Measurements from ENCODE around the gene RSPO4. TPM values are rescaled to one million over a fixed set of nuclear protein-coding genes. Genes with fewer than 3 reads are reported as not detected.

RSPO4 gene
- total RNA-seq, 3 donors from 2014 or later (not counting 1 experiment from before 2014, with no cell fraction given): 0.09 to 0.70 (median 0.53) TPM

DNA sequence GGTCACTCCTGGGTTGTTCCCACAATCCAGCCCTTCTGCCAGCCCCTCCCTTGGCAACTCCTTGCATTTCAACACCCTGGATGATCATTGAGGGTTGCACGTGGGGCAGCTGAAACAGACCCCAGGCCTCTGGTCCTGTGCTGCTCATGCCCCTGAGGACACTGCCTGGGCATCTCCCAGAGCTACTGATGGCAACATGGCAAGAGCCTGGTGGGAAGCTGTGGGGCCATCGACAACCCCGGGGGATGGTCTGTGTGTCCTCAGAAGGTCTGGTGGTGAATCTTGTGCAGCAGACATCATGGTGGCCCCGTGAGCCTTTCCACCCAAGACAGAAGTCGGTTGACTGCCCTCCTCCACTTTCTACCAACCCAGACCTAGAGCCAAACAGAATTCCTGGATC lies 81.0 kb downstream of the RSPO4 start:
- DNase-seq (no peak), ATAC-seq (no peak)
- H3K4me1 ChIP-seq (ENCODE audit: control insufficient read depth, insufficient read depth, low read length): peaks cover 3% of the 10 kb centered on the region
- peaks cover 0 to 5% of the 10 kb centered on the region in 2 donors for H3K4me1 Mint-ChIP-seq
- intact Hi-C loops (cut with micrococcal nuclease): no loop called here
- H3K36me3 ChIP-seq (ENCODE audit: control insufficient read depth, insufficient read depth, low read length): no peaks in the 10 kb centered on the region
- H3K36me3 Mint-ChIP-seq: no peaks in the 10 kb centered on the region
- no peaks in the 10 kb centered on the region for H3K9me3 Mint-ChIP-seq
- no peak overlapping the region for H3K27ac Mint-ChIP-seq
- 87% methylated on average over 5 of the region's 5 CpGs for WGBS (ENCODE audit: insufficient coverage)
- no peak overlapping the region for H3K27ac ChIP-seq (ENCODE audit: low read length)
- peaks cover 0 to 8% of the 10 kb centered on the region in 2 donors for H3K27me3 Mint-ChIP-seq (ENCODE audit: low read depth in 2 of 2)
- H3K4me3 ChIP-seq (ENCODE audit: low read length): no peak overlapping the region
- TF ChIP-seq, protein P1, sequence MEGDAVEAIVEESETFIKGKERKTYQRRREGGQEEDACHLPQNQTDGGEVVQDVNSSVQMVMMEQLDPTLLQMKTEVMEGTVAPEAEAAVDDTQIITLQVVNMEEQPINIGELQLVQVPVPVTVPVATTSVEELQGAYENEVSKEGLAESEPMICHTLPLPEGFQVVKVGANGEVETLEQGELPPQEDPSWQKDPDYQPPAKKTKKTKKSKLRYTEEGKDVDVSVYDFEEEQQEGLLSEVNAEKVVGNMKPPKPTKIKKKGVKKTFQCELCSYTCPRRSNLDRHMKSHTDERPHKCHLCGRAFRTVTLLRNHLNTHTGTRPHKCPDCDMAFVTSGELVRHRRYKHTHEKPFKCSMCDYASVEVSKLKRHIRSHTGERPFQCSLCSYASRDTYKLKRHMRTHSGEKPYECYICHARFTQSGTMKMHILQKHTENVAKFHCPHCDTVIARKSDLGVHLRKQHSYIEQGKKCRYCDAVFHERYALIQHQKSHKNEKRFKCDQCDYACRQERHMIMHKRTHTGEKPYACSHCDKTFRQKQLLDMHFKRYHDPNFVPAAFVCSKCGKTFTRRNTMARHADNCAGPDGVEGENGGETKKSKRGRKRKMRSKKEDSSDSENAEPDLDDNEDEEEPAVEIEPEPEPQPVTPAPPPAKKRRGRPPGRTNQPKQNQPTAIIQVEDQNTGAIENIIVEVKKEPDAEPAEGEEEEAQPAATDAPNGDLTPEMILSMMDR (IDR thresholded peaks at IDR 0.05): no peak
- H3K27me3 ChIP-seq (ENCODE audit: control insufficient read depth, insufficient read depth, low read length): no peaks in the 10 kb centered on the region
- no peaks in the 10 kb centered on the region for H3K9me3 ChIP-seq (ENCODE audit: control insufficient read depth, insufficient read depth, low read length)
- no peak overlapping the region for H3K4me3 Mint-ChIP-seq

DNA sequence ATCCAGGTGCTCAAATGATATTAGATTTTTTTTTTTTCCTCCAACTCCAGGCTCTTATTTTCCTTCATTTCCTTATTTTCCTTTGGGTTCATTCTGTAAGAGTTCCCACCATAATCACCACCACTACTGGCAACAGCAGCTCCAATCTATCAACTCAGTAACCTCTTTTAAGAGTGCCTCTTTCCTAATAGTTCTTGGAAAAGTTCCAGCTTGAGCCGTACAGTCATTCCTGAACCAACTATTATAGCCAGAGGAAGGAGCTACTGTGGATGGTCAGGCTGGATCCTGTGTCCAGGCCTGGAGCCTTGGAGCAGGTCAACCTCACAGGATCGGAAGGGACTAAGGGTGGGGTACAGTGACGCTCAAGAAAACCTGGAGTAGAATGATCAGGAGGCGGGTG lies 81.8 kb downstream of the RSPO4 start:
- ATAC-seq (no peak), DNase-seq (no peak)
- Mint-ChIP-seq H3K27me3 (ENCODE audit: low read depth in 2 of 2) (peaks cover under 1 to 2% of the 10 kb centered on the region in 2 donors), H3K27ac (no peak overlapping the region), H3K9me3 (no peaks in the 10 kb centered on the region), H3K36me3 (no peaks in the 10 kb centered on the region), H3K4me1 (peaks cover 0 to 5% of the 10 kb centered on the region in 2 donors), H3K4me3 (no peak overlapping the region)
- TF ChIP-seq, protein P1 (IDR thresholded peaks at IDR 0.05): no peak
- WGBS (ENCODE audit: insufficient coverage): 95% methylated on average over 4 of the region's 4 CpGs
- Histone ChIP-seq H3K27ac (ENCODE audit: low read length) (no peak overlapping the region), H3K4me3 (ENCODE audit: low read length) (no peak overlapping the region), H3K9me3 (ENCODE audit: control insufficient read depth, insufficient read depth, low read length) (no peaks in the 10 kb centered on the region), H3K36me3 (ENCODE audit: control insufficient read depth, insufficient read depth, low read length) (no peaks in the 10 kb centered on the region), H3K27me3 (ENCODE audit: control insufficient read depth, insufficient read depth, low read length) (no peaks in the 10 kb centered on the region), H3K4me1 (ENCODE audit: control insufficient read depth, insufficient read depth, low read length) (peaks cover 3% of the 10 kb centered on the region)
- intact Hi-C loops (cut with micrococcal nuclease): no loop called here

DNA sequence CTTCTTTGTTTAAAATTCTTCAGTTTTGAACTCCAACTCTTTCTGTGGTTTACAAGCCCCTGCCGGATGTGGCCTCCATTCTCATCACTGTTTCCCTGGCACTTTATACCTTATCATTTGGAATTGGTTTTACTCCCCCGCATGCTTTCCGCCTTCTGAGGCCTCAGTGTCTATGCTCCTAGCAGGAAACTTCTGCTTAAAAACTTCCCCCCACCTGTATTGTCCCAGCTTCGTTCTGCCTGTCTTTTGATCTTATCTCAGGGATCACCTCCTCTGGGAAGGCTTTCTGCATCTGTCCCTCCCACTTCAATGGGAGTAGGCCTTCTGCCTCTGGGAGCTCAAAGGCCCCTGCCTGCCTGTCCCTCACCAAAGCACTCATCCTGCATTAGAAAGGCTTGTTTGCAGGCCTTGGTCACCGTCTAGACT lies 82.6 kb downstream of the RSPO4 start:
- Mint-ChIP-seq H3K9me3 (no peaks in the 10 kb centered on the region), H3K36me3 (no peaks in the 10 kb centered on the region), H3K4me3 (no peak overlapping the region), H3K4me1 (peaks cover 0 to 5% of the 10 kb centered on the region in 2 donors), H3K27me3 (ENCODE audit: low read depth in 2 of 2) (peaks cover 0 to 10% of the 10 kb centered on the region in 2 donors), H3K27ac (no peak overlapping the region)
- H3K9me3 ChIP-seq (ENCODE audit: control insufficient read depth, insufficient read depth, low read length): no peaks in the 10 kb centered on the region
- no peak overlapping the region for H3K27ac ChIP-seq (ENCODE audit: low read length)
- DNase-seq: no peak
- WGBS (ENCODE audit: insufficient coverage): 58% methylated on average over 5 of the region's 5 CpGs
- no peaks in the 10 kb centered on the region for H3K27me3 ChIP-seq (ENCODE audit: control insufficient read depth, insufficient read depth, low read length)
- TF ChIP-seq, protein P1 (IDR thresholded peaks at IDR 0.05): no peak
- H3K4me1 ChIP-seq (ENCODE audit: control insufficient read depth, insufficient read depth, low read length): no peaks in the 10 kb centered on the region
- intact Hi-C loops (cut with micrococcal nuclease): no loop called here
- no peak overlapping the region for H3K4me3 ChIP-seq (ENCODE audit: low read length)
- no peaks in the 10 kb centered on the region for H3K36me3 ChIP-seq (ENCODE audit: control insufficient read depth, insufficient read depth, low read length)
- ATAC-seq: no peak

DNA sequence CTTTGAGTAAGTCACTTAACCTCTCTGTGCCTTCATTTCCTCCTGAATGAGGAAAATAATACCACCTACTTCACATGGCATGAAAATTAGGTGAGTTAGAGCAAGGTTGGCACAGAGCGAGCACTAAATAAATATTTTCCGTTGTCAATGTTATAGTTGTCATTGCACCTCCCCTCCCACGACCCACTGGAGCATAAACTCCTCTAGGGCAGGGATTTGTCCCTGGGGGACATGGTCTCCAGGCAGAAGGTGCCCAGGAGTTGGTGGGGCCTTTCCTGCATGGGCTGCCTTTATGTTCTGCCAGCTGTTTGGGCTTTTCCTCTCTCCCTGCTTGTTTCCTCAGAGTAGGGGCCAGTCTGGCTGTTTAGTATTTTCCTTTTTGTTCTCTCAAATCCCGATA lies 84.7 kb downstream of the RSPO4 start:
- intact Hi-C loops (cut with micrococcal nuclease): no loop called here
- Mint-ChIP-seq H3K27ac (no peak overlapping the region), H3K27me3 (ENCODE audit: low read depth in 2 of 2) (peaks cover 0 to 10% of the 10 kb centered on the region in 2 donors), H3K36me3 (no peaks in the 10 kb centered on the region), H3K4me1 (peaks cover 0 to 5% of the 10 kb centered on the region in 2 donors), H3K4me3 (no peak overlapping the region), H3K9me3 (no peaks in the 10 kb centered on the region)
- H3K27me3 ChIP-seq (ENCODE audit: control insufficient read depth, insufficient read depth, low read length): no peaks in the 10 kb centered on the region
- H3K4me3 ChIP-seq (ENCODE audit: low read length): no peak overlapping the region
- no peak for ATAC-seq
- H3K4me1 ChIP-seq (ENCODE audit: control insufficient read depth, insufficient read depth, low read length): no peaks in the 10 kb centered on the region
- no peak overlapping the region for H3K27ac ChIP-seq (ENCODE audit: low read length)
- no peaks in the 10 kb centered on the region for H3K36me3 ChIP-seq (ENCODE audit: control insufficient read depth, insufficient read depth, low read length)
- no peaks in the 10 kb centered on the region for H3K9me3 ChIP-seq (ENCODE audit: control insufficient read depth, insufficient read depth, low read length)
- TF ChIP-seq, protein P1 (IDR thresholded peaks at IDR 0.05): no peak
- DNase-seq: no peak
- WGBS (ENCODE audit: insufficient coverage): 70% methylated on average over 4 of the region's 4 CpGs

Measured in natural killer cell (primary cell).